ENCODE results near the gene TLR8.

The TLR8 gene

GRCh38 chrX:12911122-12911470 lies 4.7 kb downstream of the TLR8 start:
- TF ChIP-seq POLR2AphosphoS5 (IDR thresholded peaks at IDR 0.05; ENCODE audit: low read depth, low read length) = no peak
- TF ChIP-seq, protein P1, sequence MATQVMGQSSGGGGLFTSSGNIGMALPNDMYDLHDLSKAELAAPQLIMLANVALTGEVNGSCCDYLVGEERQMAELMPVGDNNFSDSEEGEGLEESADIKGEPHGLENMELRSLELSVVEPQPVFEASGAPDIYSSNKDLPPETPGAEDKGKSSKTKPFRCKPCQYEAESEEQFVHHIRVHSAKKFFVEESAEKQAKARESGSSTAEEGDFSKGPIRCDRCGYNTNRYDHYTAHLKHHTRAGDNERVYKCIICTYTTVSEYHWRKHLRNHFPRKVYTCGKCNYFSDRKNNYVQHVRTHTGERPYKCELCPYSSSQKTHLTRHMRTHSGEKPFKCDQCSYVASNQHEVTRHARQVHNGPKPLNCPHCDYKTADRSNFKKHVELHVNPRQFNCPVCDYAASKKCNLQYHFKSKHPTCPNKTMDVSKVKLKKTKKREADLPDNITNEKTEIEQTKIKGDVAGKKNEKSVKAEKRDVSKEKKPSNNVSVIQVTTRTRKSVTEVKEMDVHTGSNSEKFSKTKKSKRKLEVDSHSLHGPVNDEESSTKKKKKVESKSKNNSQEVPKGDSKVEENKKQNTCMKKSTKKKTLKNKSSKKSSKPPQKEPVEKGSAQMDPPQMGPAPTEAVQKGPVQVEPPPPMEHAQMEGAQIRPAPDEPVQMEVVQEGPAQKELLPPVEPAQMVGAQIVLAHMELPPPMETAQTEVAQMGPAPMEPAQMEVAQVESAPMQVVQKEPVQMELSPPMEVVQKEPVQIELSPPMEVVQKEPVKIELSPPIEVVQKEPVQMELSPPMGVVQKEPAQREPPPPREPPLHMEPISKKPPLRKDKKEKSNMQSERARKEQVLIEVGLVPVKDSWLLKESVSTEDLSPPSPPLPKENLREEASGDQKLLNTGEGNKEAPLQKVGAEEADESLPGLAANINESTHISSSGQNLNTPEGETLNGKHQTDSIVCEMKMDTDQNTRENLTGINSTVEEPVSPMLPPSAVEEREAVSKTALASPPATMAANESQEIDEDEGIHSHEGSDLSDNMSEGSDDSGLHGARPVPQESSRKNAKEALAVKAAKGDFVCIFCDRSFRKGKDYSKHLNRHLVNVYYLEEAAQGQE (IDR thresholded peaks at IDR 0.05; ENCODE audit: insufficient read depth in 1 of 2, low read depth in 2 of 2, low read length in 2 of 2) = no peak

DNA sequence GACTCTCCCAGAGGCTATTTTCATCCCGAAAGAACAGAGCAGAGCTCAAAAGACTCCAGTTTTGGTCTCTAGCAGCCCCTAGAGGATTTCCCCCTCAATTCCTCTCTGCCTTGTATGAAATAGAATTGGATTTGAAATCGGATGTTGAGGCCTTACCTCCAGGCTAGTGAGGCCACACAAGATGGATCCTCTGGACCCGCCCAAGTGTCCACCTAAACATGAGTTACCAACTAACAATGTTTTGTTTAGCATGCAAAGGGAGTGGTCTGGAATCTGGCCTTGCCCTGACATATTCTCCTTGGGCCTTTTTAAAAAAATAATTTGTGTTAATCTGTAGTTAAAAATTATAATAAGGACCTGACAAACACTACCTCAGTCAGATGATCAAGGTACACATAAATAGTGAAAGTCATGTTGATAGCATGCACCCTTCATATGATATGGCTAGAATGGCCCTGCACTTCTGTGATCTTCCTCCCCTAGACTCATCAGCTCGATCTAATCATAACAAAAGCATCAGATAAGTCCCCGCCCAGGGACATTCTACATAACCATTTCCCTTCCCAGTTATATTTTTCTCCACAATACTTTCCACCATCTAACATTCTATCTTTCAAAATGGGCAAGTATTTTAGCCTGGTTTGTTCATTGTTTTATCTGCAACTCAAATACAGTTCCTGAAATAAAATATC lies 6.5 kb downstream of the TLR8 start:
- TF ChIP-seq, protein P1 (IDR thresholded peaks at IDR 0.05; ENCODE audit: insufficient read depth in 1 of 2, low read depth in 2 of 2, low read length in 2 of 2) = no peak
- TF ChIP-seq FOXP2 (optimal IDR thresholded peaks at IDR 0.05; ENCODE audit: borderline replicate concordance, extremely low read depth, extremely low read length, insufficient read depth) (no peak), SIN3A (IDR thresholded peaks at IDR 0.05; ENCODE audit: borderline replicate concordance, insufficient read depth, low read length) (no peak), POLR2AphosphoS5 (IDR thresholded peaks at IDR 0.05; ENCODE audit: low read depth, low read length) (no peak), TAF1 (IDR thresholded peaks at IDR 0.05; ENCODE audit: borderline replicate concordance, insufficient read depth, low read length) (no peak)

DNA sequence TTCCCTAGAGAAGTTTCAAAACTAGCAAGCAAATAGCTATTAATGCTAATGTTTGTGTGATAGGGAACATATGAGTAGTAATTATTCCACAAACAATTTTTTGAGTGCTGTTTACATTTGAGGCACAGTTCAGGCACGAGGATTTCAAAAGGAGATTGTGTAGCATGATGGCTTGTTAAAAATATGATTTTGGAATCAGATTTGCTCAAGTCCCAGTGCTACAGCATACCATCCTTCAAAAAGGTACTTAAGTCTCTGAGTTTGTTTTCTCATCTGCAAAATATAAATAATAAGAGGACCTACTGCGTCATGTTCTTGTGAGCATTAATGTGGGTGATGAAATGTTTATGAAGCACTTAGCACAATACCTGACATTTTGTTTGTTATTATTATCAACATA lies 11.3 kb downstream of the TLR8 start:
- no peak for TF ChIP-seq SIN3A (IDR thresholded peaks at IDR 0.05; ENCODE audit: borderline replicate concordance, insufficient read depth, low read length)
- TF ChIP-seq FOXP2 (optimal IDR thresholded peaks at IDR 0.05; ENCODE audit: borderline replicate concordance, extremely low read depth, extremely low read length, insufficient read depth) = no peak
- TF ChIP-seq, protein P1 (IDR thresholded peaks at IDR 0.05; ENCODE audit: insufficient read depth in 1 of 2, low read depth in 2 of 2, low read length in 2 of 2) = no peak
- TF ChIP-seq TAF1 (IDR thresholded peaks at IDR 0.05; ENCODE audit: borderline replicate concordance, insufficient read depth, low read length) = no peak
- TF ChIP-seq POLR2AphosphoS5 (IDR thresholded peaks at IDR 0.05; ENCODE audit: low read depth, low read length) = no peak

DNA sequence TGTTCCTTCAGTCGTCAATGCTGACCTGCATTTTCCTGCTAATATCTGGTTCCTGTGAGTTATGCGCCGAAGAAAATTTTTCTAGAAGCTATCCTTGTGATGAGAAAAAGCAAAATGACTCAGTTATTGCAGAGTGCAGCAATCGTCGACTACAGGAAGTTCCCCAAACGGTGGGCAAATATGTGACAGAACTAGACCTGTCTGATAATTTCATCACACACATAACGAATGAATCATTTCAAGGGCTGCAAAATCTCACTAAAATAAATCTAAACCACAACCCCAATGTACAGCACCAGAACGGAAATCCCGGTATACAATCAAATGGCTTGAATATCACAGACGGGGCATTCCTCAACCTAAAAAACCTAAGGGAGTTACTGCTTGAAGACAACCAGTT lies 12.6 kb downstream of the TLR8 start:
- TF ChIP-seq TAF1 (IDR thresholded peaks at IDR 0.05; ENCODE audit: borderline replicate concordance, insufficient read depth, low read length) = no peak
- TF ChIP-seq, protein P1 (IDR thresholded peaks at IDR 0.05; ENCODE audit: insufficient read depth in 1 of 2, low read depth in 2 of 2, low read length in 2 of 2) = no peak
- no peak for TF ChIP-seq FOXP2 (optimal IDR thresholded peaks at IDR 0.05; ENCODE audit: borderline replicate concordance, extremely low read depth, extremely low read length, insufficient read depth)
- no peak for TF ChIP-seq SIN3A (IDR thresholded peaks at IDR 0.05; ENCODE audit: borderline replicate concordance, insufficient read depth, low read length)
- TF ChIP-seq POLR2AphosphoS5 (IDR thresholded peaks at IDR 0.05; ENCODE audit: low read depth, low read length) = no peak

- no peak for TF ChIP-seq SIN3A (IDR thresholded peaks at IDR 0.05; ENCODE audit: borderline replicate concordance, insufficient read depth, low read length)
- TF ChIP-seq, protein P1 (IDR thresholded peaks at IDR 0.05; ENCODE audit: insufficient read depth in 1 of 2, low read depth in 2 of 2, low read length in 2 of 2) = peak in 1 of 2 experiments; percentile 71; a peak in 1 of 4 replicates
Measured at GRCh38 chrX:12919620-12920019, 13.2 kb downstream of the TLR8 start.
